Frontal cortex (tissue), 4 donors: ENCODE measurements around the gene PLEKHA4. TPM values are rescaled to one million over a fixed set of nuclear protein-coding genes. Genes with fewer than 3 reads are reported as not detected.

ENCODE experiments used
- DNase-seq, 2 donors: peaks; one replicate each; pipeline ENCODE4 v3.0.0; 2012; ENCODE audit warnings: low spot score in 2 of 2
- FAIRE-seq: peaks from 2 replicates; lab custom pipeline; 2012; peaks lifted over from hg19 to GRCh38; lab: Jason Lieb, UNC
- total RNA-seq: library from RNA; depleted of rRNA; stranded (reverse); fragments of >200 nt; gene quantifications from one replicate; pipeline ENCODE4 v1.2.3, GENCODE V29; 2014
- donor health status: control.
- donor health status: control.
- donor health status: control.

Gene PLEKHA4
- total RNA-seq, 1 donor from 2014 or later = 1.6 TPM

GRCh38 chr19:48835734-48836088, 32.7 kb downstream of the PLEKHA4 start:
- FAIRE-seq (no peak), DNase-seq (peak; percentile 72 to 84)

- DNase-seq (no peak), FAIRE-seq (no peak)
Measured at GRCh38 chr19:48833977-48834376, 34.4 kb downstream of the PLEKHA4 start.

GRCh38 chr19:48833049-48833448, 35.4 kb downstream of the PLEKHA4 start:
- DNase-seq (no peak), FAIRE-seq (no peak)

- DNase-seq (no peak), FAIRE-seq (no peak)
Measured at GRCh38 chr19:48830965-48831364, 37.5 kb downstream of the PLEKHA4 start.

GRCh38 chr19:48830088-48830487, 38.3 kb downstream of the PLEKHA4 start:
- FAIRE-seq = no peak
- no peak for DNase-seq

GRCh38 chr19:48826606-48827020, 41.8 kb downstream of the PLEKHA4 start:
- FAIRE-seq (no peak), DNase-seq (no peak)

- DNase-seq (no peak), FAIRE-seq (no peak)
Measured at GRCh38 chr19:48822514-48822913, 45.9 kb downstream of the PLEKHA4 start.

- no peak for FAIRE-seq
Measured at GRCh38 chr19:48821633-48822032, 46.8 kb downstream of the PLEKHA4 start.

GRCh38 chr19:48819366-48819816, 49.0 kb downstream of the PLEKHA4 start:
- FAIRE-seq (no peak), DNase-seq (peak in 1 of 2 donors; percentile 17)

More at GRCh38 chr19:48821633-48822032, 46.8 kb downstream of the PLEKHA4 start:
- no peak for DNase-seq

GRCh38 chr19:48818234-48818820, 50.1 kb downstream of the PLEKHA4 start:
- FAIRE-seq = no peak
- no peak for DNase-seq

GRCh38 chr19:48817585-48818124, 50.8 kb downstream of the PLEKHA4 start:
- FAIRE-seq (no peak), DNase-seq (no peak)

GRCh38 chr19:48815870-48816501, 52.4 kb downstream of the PLEKHA4 start:
- FAIRE-seq (no peak), DNase-seq (peak in 1 of 2 donors; percentile 20)

GRCh38 chr19:48814895-48815294, 53.5 kb downstream of the PLEKHA4 start:
- FAIRE-seq (no peak), DNase-seq (no peak)

GRCh38 chr19:48813123-48813913, 55.1 kb downstream of the PLEKHA4 start:
- peak; percentile 16 to 26 for DNase-seq
- no peak for FAIRE-seq

GRCh38 chr19:48812094-48812929, 56.1 kb downstream of the PLEKHA4 start:
- FAIRE-seq (no peak), DNase-seq (peak; percentile 85 to 89)

- DNase-seq = peak in 1 of 2 donors; percentile 32
- FAIRE-seq = no peak
Measured at GRCh38 chr19:48810151-48810550, 58.3 kb downstream of the PLEKHA4 start.

GRCh38 chr19:48807590-48808308, 60.7 kb downstream of the PLEKHA4 start:
- FAIRE-seq (no peak), DNase-seq (peak in 1 of 2 donors; percentile 18)

GRCh38 chr19:48806818-48807589, 61.4 kb downstream of the PLEKHA4 start:
- peak in 1 of 2 donors; percentile 16 for DNase-seq
- FAIRE-seq = no peak

- DNase-seq (peak; percentile 73 to 76), FAIRE-seq (no peak)
Measured at GRCh38 chr19:48806518-48806817, 61.9 kb downstream of the PLEKHA4 start.
